Fibroblast of gingiva (primary cell): ENCODE data around the gene AUTS2.

Source experiments
- DNase-seq: peaks from one replicate; pipeline ENCODE4 v3.0.0-alpha.2; 2011; ENCODE audit warnings: low read depth

Gene AUTS2

DNA sequence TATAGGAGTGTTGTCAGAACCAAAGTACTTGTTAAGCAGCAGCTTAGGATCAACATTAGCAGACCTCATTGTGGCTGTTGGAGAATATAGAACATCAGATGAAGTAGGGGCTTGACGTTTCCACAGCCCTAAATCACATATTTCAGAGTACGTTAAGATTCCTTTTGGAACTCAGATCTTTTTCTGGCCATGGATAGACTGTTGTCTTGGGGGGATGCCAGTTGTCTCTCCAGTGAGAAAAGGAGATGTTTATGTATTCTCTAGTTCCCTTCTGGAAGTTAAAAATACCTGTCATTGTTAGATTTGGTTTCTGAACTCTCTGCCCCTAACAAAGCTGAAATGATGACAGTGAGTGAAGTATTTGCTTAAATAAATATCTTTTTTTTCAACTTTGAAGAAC, 191.3 kb downstream of the AUTS2 start:
- DNase-seq, result no peak

DNA sequence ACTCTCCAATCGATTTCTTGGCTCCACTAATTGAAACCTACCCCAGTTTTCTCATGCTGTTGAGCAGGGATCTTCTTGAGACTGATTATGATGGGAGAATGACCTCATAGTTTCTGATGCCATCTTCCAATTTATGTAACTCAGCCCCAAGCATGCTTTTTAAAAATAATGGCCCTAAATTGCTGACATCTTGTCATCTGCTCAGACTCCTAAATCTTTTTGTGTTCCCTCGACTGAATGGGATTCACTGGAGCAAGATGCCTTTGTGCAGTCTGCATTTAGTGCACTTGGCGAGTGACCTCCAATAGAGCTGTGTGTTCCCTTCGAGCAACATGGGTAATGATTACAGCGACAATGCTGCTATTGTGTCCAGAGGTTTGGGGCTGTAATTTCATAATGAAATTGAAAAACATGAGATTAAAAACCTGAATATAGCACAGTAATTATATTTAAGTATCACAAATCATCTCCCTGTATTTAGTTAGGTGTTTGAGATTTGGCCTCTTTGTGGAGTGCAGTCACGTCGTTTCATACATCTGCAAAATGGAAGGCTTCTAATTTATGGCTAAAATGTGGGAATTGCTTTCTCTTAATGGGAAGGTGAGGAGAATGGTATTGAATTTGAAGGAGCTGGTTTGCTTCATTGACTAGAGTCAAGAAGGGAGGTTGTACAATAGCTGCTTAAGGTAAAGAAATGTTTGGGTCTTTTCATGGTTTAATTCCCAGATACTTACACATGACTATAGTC, 192.9 kb downstream of the AUTS2 start:
- DNase-seq, result no peak

DNA sequence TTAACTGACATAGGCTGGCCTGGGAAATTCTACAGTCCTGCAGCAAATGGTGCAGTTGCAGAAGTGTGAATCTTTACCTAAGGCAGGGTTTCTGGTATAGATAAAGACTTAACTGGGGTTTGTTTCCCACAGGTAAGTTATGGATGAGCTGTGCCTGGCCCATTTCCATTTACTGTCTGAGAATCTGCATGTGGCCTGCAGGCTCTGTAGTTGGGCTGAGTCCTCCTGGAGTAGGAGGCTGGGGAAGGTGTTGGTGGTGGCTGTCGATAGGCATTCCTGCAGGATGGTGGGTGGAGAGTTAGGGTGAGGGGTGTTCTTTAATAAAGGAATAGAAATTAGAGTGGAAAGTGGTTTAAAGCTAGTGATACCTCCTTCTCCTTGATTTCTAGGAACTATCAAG, 193.5 kb downstream of the AUTS2 start:
- DNase-seq, result no peak

DNA sequence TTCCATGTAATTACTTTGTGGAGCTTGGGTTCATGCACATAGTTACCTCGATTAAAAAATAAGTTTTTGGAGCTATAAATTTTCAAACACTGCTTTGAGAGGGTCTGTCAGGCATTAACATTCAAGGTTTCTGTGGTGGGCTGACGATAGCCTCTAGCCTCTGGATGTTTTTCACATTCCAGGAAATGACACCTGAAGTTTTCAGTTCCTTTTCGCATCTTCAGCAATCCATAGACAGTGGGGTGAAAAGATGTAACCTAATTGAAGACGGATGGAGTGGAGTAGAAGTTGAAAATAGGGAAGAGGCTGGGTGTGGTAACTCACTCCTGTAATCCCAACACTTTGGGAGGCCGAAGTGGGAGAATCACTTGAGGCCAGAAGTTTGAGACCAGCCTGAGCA, 197.7 kb downstream of the AUTS2 start:
- no peak for DNase-seq

DNA sequence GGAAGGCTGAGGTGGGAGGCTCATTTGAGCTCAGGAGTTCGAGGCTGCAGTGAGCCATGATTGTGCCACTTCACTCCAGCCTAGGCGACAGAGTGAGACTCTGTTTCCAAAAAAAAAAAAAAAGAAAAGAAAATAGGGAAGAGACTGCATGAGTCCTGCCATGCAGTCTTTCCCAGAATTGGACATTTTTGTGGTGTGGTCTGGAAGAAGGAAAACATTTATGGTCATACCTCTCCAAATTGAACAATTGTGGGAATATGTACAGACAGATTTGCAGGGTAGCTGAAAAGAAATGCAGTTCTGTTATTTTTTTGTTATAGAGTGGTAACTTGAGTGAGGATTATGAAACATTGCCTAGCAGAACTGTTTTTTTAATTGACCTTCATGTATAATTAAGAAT, 198.1 kb downstream of the AUTS2 start:
- DNase-seq, result no peak

DNA sequence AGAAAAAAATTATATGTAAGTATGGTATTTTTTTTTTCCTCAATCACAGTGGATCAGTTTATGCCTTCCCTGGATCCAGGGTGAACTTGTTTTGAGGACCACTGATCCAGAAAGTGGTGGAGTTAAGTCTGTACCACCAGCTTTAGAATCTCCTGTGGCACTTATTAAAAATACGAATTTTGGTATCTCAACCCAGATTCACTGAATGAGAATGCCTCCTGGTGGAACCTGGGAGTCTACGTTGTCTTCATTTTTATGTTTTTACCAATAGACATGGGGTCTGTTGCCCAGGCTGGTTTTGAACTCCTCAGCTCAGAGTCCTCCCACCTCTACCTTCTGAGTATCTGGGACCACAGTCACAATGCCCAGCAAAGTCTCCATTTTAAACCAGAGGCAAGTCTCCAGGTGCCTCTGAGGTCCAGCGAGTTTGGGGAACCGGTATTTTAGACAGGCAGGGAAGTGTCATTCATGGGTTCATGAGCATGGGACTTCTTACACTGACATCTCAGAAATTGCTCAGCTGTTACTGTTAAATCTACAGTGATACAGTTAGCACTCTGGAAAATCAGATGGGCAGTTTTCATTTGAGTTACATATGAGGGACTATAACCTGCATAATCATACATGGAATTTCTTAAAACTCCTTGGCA, 200.9 kb downstream of the AUTS2 start:
- DNase-seq, result no peak

DNA sequence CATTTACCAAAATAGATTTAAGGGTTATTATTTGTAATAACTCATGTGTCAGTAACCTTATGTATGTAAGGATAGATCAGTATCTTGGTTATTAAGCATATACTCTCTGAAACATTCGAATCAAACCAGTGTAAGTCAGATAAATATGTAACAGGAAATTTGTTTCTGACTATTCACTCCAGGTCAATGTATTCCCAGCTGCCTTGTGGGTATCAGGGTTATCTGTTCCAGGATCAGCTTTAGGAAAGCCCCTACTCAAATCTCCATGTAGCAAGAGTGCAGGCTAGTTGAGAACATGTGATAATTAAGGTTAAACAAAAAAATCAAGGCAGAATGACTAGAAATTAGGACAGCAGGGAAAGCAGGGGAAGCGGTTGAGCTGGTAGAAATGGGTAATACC, 201.7 kb downstream of the AUTS2 start:
- DNase-seq, result no peak

DNA sequence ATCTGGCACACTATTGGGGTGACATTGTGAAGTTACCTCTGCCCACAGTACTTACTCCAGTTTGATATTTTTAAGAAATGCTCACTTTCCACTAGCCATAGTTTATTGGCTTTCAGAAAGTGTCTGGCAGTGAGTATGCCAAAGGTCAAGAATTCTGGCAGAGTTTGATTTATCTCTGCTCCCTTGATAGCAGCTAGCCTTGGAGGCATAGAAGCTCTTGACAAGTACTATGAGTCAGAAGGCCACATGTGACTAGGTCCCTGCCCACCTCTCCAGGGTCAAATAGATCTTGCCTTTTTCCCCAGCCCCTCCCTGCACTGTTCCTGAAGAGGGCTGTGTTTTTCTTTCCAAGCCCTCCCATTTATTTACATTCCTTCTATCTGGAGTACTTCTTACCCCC, 202.2 kb downstream of the AUTS2 start:
- no peak for DNase-seq

DNA sequence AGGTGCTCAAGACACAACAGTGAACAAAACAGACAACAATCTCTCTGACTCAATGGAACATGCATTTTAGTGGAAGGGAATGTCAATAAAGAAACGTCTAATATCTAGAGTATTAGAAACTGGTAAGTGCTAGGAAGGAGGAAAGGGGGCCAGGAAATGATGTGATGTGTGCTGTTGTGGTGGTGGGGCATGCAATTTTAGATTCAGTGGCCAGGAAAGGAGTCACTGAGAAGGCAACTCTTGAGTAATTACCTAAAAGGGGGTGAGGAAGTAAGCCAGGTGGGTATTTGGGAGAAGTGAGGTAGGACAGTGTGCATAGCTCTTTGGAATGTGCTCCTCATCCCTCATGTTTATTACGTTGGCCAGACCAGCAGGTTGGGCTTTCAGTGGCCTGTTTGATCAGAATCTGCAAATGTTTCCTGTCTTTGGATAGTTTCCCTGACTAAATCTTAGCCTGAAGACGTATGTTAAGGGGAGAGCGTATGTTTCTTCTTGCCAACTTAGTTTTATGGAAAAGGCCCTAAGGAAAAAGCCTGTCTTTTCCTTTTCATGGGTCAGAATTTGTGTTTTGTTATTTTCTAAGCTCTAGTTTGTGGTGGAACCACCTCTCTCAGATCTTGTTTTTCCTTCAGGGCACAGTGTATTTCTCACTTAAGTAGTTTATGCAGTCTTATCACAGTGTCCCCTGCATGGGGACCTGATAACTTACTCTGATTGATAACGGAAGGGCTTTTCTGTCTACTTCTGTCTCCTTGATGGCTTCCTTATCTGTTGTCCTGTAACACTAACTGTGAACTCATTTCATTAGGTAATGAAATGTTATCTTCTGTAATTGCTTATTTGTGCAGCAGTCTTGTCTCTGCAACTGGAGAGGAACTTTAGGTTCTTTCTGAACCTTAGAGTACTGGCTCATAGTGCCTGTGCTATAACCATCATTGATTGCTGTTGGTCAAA, 203.7 kb downstream of the AUTS2 start:
- no peak for DNase-seq

DNA sequence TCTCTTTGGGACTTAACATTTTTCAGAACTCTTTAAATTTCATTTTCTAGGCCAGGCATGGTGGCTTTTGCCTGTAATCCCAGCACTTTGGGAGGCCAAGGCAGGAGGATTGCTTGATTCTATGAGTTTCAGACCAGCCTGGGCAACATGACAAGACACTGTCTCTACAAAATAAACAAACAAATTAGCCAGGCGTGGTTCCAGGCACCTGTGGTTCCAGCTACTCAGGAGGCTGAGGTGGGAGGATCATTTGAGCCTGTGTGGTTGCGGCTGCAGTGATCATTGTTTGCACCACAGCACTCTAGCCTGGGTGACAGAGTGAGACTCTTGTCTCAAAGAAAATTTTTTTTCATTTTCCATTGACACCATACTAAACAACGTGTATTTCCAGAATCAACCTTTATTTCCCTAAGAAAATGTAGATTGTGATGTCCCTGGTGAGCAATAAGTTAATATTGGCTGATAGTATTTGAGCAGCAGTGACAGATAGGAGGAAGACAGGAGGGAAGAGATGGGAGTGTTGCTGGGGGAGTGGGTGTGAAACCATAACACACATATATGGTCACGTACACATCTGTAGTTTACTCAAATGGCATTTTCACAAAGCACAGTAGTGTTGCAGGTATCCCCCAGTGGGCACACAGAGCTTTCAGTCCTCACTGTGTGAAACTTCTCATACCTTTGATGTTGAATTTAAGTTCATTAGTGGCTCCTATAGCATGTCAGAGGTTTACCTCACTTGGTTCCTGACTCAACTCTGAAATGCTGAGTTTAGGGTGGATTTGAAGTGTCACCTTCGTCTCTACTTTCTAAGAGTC, 205.6 kb downstream of the AUTS2 start:
- DNase-seq, result no peak

DNA sequence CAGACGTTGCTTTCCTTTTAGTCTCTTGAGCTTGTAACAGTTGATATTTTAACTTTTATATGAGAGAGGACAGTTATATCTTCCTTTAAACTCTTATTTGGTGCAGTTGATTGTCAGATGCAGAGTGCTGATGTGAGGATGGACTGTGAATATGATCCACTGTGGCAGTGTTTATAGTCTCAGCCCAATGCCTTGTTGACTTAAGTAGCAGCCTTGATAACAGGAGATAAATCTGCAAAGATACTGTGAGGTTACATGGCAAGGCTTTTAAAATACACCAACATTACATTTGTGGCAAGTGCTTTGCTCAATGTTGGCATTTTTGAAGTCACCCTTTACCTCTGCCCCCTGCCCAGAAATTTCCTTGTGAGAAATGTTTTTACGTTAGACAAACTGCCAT, 206.7 kb downstream of the AUTS2 start:
- DNase-seq, result no peak

DNA sequence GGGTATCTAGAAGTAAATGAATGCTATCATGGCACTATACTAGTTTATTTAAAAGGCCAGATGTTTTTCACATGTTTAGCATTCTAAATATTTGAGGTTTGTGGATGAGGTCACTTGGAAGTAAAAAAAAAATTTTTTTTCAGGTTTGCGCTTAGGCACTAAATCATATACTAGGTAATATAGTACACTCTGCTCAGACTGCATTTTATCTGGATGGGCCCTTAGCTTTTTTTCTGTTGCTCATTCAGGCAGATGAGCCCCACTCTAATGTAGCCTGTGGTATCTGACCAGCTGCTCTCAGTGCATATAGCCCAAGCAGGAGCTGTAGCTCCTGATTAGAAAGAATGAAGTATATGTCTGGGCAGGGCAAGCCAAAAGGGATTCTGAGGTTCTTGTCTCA, 210.1 kb downstream of the AUTS2 start:
- DNase-seq, result no peak

DNA sequence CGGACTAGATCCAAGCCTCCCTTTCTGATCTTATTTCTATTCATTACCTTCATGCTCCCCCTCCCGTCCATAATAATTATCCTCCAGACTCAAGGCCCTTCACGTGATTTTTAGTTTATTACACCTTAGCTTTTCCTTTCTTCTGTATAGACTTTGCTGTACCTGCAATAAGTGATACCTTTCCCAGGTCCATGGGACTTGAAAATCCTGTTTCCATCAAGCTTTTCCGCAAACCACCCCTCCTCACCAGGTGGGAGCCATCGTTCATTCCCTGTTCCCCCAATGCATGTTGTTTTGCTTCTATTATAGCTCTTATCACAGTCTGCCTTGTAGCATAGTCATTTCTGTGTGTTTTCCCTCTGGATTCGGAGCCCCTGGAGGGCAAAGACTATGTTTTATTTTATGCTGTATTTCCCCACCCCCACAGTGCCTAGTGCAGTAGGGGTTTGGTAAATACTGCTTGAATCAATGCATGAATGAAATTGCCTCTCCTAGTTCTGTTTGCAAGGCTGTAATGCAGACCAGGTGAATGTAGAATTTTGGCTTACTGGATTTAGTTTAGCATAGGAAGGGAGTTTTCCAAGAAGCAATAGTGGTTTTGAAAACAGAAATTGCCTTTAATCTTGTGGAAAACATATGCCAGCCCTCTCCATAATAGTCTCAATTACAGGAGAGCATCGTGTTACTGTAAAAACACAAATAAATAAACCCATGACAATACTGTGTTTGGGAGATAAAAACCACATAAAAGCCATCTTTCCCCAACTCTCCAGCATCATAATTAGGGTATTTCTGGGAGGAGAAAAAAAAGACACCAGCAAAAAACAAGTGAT, 213.4 kb downstream of the AUTS2 start:
- peak; percentile 29 for DNase-seq

DNA sequence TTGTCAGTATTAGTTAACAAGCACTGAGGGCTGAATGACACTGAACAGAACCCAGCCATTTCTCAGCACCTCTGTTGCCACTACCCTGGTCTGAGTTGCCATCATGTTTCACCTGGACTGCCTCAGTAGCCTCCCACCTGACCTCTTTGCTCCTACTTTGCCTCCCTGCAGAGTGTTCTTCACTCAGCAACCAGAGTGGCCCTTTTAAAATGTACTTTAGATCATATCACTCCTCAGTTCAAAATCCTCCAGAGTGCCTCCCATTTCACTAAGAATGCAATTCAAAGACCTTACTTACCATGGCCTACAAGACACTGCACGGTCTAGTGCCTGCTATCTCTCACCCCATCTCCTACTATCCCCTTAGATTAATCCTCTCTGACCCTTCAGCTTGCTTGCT, 214.5 kb downstream of the AUTS2 start:
- DNase-seq, result no peak

DNA sequence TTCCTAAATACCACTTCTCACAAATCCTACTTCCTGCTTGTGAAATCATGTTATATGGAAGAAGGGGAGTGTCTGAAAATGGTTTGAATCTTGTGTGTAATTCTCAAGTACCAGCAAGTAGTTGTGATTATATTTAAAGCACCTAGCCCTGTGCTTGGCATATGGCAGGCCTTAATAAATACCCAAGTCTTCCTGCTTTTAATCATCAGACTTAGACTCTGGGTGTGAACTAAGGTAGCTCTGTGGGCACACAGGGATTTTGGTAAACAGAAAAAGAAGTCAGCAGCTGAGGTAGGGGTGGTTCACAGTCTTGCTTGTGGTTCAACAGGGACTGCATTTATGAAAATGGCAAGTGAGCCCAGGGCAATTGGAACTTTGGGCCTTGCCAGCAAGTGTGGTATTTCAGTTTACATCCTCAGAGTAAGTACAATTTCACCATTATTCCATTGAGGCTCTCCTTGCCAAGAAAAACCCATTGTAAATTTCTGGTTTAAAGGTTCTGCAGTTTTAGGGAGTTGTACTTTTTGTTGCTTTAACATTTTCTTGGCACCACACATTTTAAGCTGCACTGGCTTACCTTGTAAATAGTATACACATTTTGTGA, 215.5 kb downstream of the AUTS2 start:
- peak; percentile 39 for DNase-seq

DNA sequence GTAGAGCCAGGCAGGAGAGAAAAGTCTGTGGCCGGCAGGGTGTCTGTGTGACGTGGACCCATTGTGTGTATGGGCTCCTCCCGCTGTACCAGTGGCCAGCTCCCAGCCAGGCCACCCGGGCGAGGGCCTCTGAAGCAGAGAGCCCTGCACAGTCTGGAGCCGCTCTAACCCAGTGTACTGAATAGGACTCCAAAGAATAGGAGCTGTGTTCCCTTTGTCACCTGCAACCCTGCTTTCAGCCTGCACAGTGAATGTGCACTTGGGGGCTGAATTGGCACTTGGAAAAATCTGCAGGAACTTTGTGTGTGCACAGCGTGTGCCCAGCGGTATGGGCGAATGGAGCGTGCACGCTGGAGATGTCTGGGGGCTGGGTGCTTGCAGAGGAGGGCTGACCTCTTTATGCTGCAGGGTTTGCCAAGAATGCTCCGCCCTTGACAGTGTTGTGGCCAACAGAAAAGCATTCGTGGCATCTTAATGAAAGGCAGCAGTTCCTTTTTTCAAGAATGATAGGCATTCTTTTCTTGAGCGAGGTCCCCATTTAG, 216.2 kb downstream of the AUTS2 start:
- peak; percentile 59 for DNase-seq

DNA sequence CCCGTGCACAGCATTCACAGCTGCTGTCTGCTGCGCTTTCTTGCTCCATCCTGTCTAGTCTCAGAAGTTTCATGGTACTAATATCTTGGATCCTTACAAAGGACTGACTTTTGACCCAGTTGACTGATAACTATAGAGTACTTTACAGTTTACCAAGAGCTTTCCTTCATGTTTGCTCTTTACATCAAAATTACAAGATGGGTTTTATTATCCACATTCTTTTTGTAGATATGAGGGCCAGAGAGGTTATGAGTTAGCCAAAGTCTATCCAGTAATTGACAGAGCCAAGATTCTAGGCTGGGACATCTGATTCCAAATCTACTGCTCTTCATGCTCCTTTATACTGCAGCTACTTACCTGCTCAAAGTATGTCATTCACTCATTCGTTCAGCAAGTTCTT, 218.2 kb downstream of the AUTS2 start:
- DNase-seq, result no peak

DNA sequence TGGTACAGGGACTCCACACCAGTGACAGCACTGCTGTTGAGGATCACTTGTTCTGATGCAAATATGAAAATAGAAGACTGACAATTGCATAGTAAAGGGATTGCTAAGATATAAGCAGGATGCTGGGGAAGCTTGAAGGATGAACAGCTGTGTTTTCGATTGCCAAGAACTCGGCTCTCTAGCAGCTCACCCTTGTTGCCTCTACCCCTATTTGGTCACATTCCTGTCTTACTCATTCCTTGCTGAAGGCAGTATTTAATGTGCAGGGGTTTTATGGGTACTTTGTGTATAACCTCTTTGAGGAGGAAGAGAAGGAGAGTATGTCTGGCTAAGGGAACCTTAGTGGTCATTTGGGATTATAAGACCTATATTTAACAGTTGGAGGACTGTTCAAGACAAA, 218.8 kb downstream of the AUTS2 start:
- DNase-seq, result peak; percentile 64

DNA sequence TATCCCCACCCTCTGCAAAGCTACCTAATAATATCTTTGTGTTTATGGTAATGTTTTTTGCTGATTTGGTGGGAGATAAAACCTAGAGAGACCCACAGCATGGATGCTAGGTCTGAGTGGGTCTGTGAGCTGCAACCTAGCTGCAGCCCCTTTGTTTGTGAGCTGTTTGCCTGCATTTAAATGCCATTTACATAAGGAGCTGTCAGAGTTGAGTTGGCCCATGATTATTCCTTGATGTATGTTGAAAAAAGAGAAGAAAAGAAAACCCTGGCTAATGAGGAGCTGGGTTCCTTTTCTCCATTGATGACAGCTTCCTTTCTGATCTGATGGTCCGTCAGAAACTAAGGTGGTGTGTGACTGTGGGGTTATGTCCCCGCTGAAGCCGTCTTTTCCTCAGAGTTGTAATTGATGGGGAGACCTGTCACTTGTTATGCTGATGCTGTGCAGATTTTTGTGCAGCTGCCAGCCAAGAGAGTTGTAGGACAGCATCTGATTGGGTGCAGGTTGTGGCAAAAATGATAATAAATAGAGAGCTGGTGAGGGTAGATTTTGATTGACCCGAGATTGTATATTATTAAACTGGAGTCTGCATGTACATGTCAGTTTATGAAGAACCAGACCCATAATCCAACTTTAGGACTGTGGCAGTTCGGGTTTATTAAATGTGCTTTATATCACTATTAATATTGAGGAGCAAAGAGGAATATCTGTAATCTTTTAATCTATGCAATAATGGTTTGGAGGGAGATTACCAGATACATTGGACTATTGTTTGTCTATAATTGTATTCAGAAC, 219.8 kb downstream of the AUTS2 start:
- DNase-seq, result no peak
